H1 (cell line): ENCODE data around the gene CHST11. TPM values are rescaled to one million over a fixed set of nuclear protein-coding genes. Genes with fewer than 3 reads are reported as not detected.

Experiments
- CTCF ChIA-PET: fragments of 300-600 bp; sonication (Branson Sonifier 250); formaldehyde crosslinking; loops from one replicate; lab custom pipeline; 2021; ENCODE audit not compliant: partially characterized antibody; lab: Charles Lee
- POLR2A ChIA-PET: fragments of 300-600 bp; sonication (Branson Sonifier 250); formaldehyde crosslinking; loops from one replicate; lab custom pipeline; 2021; ENCODE audit warnings: inconsistent platforms; ENCODE audit not compliant: partially characterized antibody; lab: Charles Lee
- DNase-seq, 2 experiments: peaks; one replicate each; pipeline versions ENCODE4 v3.0.0 to v3.0.0-alpha.2; 2010 to 2022; ENCODE audit warnings: low spot score in 2 of 2, low read depth in 1 of 2, mixed read lengths in 1 of 2
- FAIRE-seq: peaks from 2 replicates; lab custom pipeline; 2011; peaks lifted over from hg19 to GRCh38; lab: Jason Lieb, UNC
- H2AFZ ChIP-seq: 2 replicates; pipeline ENCODE4 v1.8.1; 2012; ENCODE audit warnings: low read length, inconsistent platforms
- H2AK5ac ChIP-seq: 2 replicates; pipeline ENCODE4 v1.6.1; 2013; ENCODE audit warnings: low read depth, low read length
- H2BK120ac ChIP-seq: replicated peaks from 2 replicates; pipeline ENCODE3; 2013; ENCODE audit warnings: low read depth, low read length, inconsistent platforms
- H2BK12ac ChIP-seq: 2 replicates; pipeline ENCODE4 v1.6.1; 2013; ENCODE audit warnings: low read depth, low read length
- H2BK15ac ChIP-seq: 2 replicates; pipeline ENCODE4 v1.6.1; 2013; ENCODE audit warnings: low read length
- H2BK20ac ChIP-seq: 2 replicates; pipeline ENCODE4 v1.6.1; 2013; ENCODE audit warnings: low read length
- H2BK5ac ChIP-seq: 2 replicates; pipeline ENCODE4 v1.6.1; 2013; ENCODE audit warnings: low read depth, low read length
- H3K14ac ChIP-seq: 2 replicates; pipeline ENCODE4 v1.6.1; 2013; ENCODE audit warnings: inconsistent platforms; ENCODE audit not compliant: insufficient read length
- H3K18ac ChIP-seq: 2 replicates; pipeline ENCODE4 v1.6.1; 2013; ENCODE audit warnings: low read length; ENCODE audit errors: extremely low read depth
- H3K23ac ChIP-seq: 2 replicates; pipeline ENCODE4 v1.6.1; 2013; ENCODE audit warnings: inconsistent platforms; ENCODE audit not compliant: insufficient read length
- H3K23me2 ChIP-seq: 2 replicates; pipeline ENCODE4 v1.6.1; 2013; ENCODE audit warnings: low read depth, low read length
- H3K27ac ChIP-seq: 2 replicates; pipeline ENCODE4 v1.6.1; 2011; ENCODE audit warnings: low read depth, low read length, inconsistent platforms
- H3K27me3 ChIP-seq, 4 experiments: replicated peaks in 1 of 4; 1 replicate in 1 of 4; 2 replicates in 3 of 4; pipeline versions ENCODE4 v1.6.1 to v1.8.1; 2011 to 2013; ENCODE audit warnings: low read length in 3 of 4, mild to moderate bottlenecking in 3 of 4, inconsistent platforms in 2 of 4, mixed read lengths in 2 of 4, moderate library complexity in 1 of 4; ENCODE audit not compliant: control insufficient read depth in 3 of 4, insufficient read depth in 3 of 4; ENCODE audit errors: extremely low read depth in 1 of 4
- H3K36me3 ChIP-seq, 4 experiments: 2 replicates each; pipeline versions ENCODE4 v1.6.1 to v1.8.1; 2011 to 2013; ENCODE audit warnings: mild to moderate bottlenecking in 4 of 4, low read length in 3 of 4, moderate library complexity in 2 of 4, control low read depth in 1 of 4, inconsistent platforms in 1 of 4; ENCODE audit not compliant: insufficient read depth in 4 of 4, control insufficient read depth in 2 of 4
- H3K4ac ChIP-seq: replicated peaks from 2 replicates; pipeline ENCODE3; 2013; ENCODE audit warnings: low read length, low read depth, mixed read lengths, inconsistent platforms; ENCODE audit not compliant: insufficient read length
- H3K4me1 ChIP-seq, 4 experiments: replicated peaks in 1 of 4; 1 replicate in 1 of 4; 2 replicates in 3 of 4; pipeline versions ENCODE4 v1.6.1 to v1.8.1; 2011 to 2013; ENCODE audit warnings: low read length in 3 of 4, inconsistent platforms in 2 of 4, mixed read lengths in 1 of 4; ENCODE audit not compliant: insufficient read depth in 4 of 4, control insufficient read depth in 3 of 4
- H3K4me2 ChIP-seq, 2 experiments: 2 replicates each; pipeline versions ENCODE4 v1.6.1 to v1.8.1; 2011 to 2013; ENCODE audit warnings: low read depth in 2 of 2, low read length in 2 of 2, control low read depth in 1 of 2, inconsistent platforms in 1 of 2, mild to moderate bottlenecking in 1 of 2; ENCODE audit not compliant: insufficient read depth in 1 of 2
- H3K4me3 ChIP-seq, 4 experiments: fragments of 200-600, 300-600 bp in 1 of 4; sonication (generic), shearing (Covaris generic), sonication (Bioruptor Twin) in 1 of 4; 2 replicates each; pipeline versions ENCODE4 v1.5.1 to v1.8.1; 2011 to 2016; ENCODE audit warnings: low read length in 4 of 4, low read depth in 3 of 4, control low read depth in 2 of 4, inconsistent platforms in 2 of 4, mild to moderate bottlenecking in 2 of 4, mixed read lengths in 1 of 4, moderate library complexity in 1 of 4; ENCODE audit not compliant: insufficient read depth in 2 of 4; ENCODE audit errors: extremely low read depth in 1 of 4
- H3K56ac ChIP-seq: replicated peaks from 2 replicates; pipeline ENCODE3; 2013; ENCODE audit warnings: low read depth, mild to moderate bottlenecking, mixed read lengths, low read length, inconsistent platforms; ENCODE audit not compliant: insufficient read length
- H3K79me1 ChIP-seq: 2 replicates; pipeline ENCODE4 v1.6.1; 2013; ENCODE audit warnings: low read depth, low read length, control low read depth
- H3K79me2 ChIP-seq, 2 experiments: 2 replicates each; pipeline versions ENCODE4 v1.6.1 to v1.8.1; 2012 to 2013; ENCODE audit warnings: low read length in 2 of 2, mild to moderate bottlenecking in 2 of 2, inconsistent platforms in 1 of 2; ENCODE audit not compliant: insufficient read depth in 2 of 2, control insufficient read depth in 1 of 2
- H3K9ac ChIP-seq, 4 experiments: replicated peaks in 1 of 4; 1 replicate in 1 of 4; 2 replicates in 3 of 4; pipeline versions ENCODE4 v1.6.1 to v1.8.1; 2011 to 2013; ENCODE audit warnings: low read depth in 3 of 4, low read length in 3 of 4, control low read depth in 2 of 4, mild to moderate bottlenecking in 2 of 4, moderate library complexity in 2 of 4, inconsistent platforms in 1 of 4; ENCODE audit errors: extremely low read depth in 1 of 4
- H3K9me3 ChIP-seq, 2 experiments: 2 replicates each; pipeline versions ENCODE4 v1.6.1 to v1.8.1; 2012 to 2013; ENCODE audit warnings: mild to moderate bottlenecking in 2 of 2, moderate library complexity in 2 of 2, control low read depth in 1 of 2, inconsistent platforms in 1 of 2, low read depth in 1 of 2, low read length in 1 of 2, mixed read lengths in 1 of 2; ENCODE audit not compliant: insufficient read depth in 2 of 2
- H4K20me1 ChIP-seq, 2 experiments: replicated peaks in 1 of 2; 2 replicates each; pipeline versions ENCODE3 to v1.8.1; 2011 to 2013; ENCODE audit warnings: inconsistent platforms in 2 of 2, low read length in 2 of 2, mild to moderate bottlenecking in 1 of 2; ENCODE audit not compliant: insufficient read depth in 2 of 2, control insufficient read depth in 1 of 2
- H4K5ac ChIP-seq: 2 replicates; pipeline ENCODE4 v1.6.1; 2013; ENCODE audit warnings: low read length, low read depth, mixed read lengths, inconsistent platforms; ENCODE audit not compliant: insufficient read length
- H4K8ac ChIP-seq: 2 replicates; pipeline ENCODE4 v1.8.0; 2013; ENCODE audit warnings: mild to moderate bottlenecking, moderate library complexity, low read length, inconsistent platforms; ENCODE audit not compliant: insufficient read depth; ENCODE audit errors: extremely low read depth
- H4K91ac ChIP-seq: replicated peaks from 2 replicates; pipeline ENCODE3; 2013; ENCODE audit warnings: low read length, mixed read lengths, inconsistent platforms; ENCODE audit not compliant: insufficient read length
- CEBPB ChIP-seq: IDR thresholded peaks from 2 replicates; pipeline ENCODE4 v1.6.1; 2012; ENCODE audit warnings: low read depth, low read length
- CHD1 ChIP-seq: IDR thresholded peaks from 2 replicates; pipeline ENCODE4 v1.6.1; 2012; ENCODE audit warnings: low read depth, low read length, improper control_type of control experiment
- HDAC2 ChIP-seq, 2 experiments: fragments of 300-600 bp in 1 of 2; sonication (generic) in 1 of 2; IDR thresholded peaks; 2 replicates each; pipeline ENCODE4 v1.6.1; 2011 to 2012; ENCODE audit warnings: low read depth in 2 of 2, low read length in 2 of 2, mild to moderate bottlenecking in 2 of 2, moderate library complexity in 2 of 2, borderline replicate concordance in 1 of 2, inconsistent platforms in 1 of 2
- KDM1A ChIP-seq: fragments of 200-600, 300-600 bp; sonication (generic); IDR thresholded peaks from 2 replicates; pipeline ENCODE4 v1.7.1; 2016; ENCODE audit warnings: mild to moderate bottlenecking, low read length, borderline replicate concordance
- MAFK ChIP-seq: IDR thresholded peaks from 2 replicates; pipeline ENCODE4 v1.6.1; 2012; ENCODE audit warnings: low read depth, mild to moderate bottlenecking, improper control_type of control experiment, low read length
- RXRA ChIP-seq: IDR thresholded peaks from 2 replicates; pipeline ENCODE4 v1.6.1; 2011; ENCODE audit warnings: low read depth, mild to moderate bottlenecking, low read length, moderate library complexity; ENCODE audit not compliant: insufficient read depth
- TAF7 ChIP-seq: optimal IDR thresholded peaks from 2 replicates; pipeline ENCODE3; 2011; ENCODE audit warnings: low read depth, mild to moderate bottlenecking, inconsistent platforms, low read length, moderate library complexity, borderline replicate concordance
- TBP ChIP-seq: IDR thresholded peaks from 2 replicates; pipeline ENCODE4 v1.6.1; 2011; ENCODE audit warnings: low read depth, low read length, improper control_type of control experiment
- WGBS, 2 experiments: shearing (Covaris generic) in 1 of 2; methylation state at CpG; one replicate each; pipeline versions ENCODE4 v1.1.6 to v1.1.7; 2013 to 2015; ENCODE audit warnings: low lambda C conversion rate in 2 of 2, mixed read lengths in 2 of 2, inconsistent platforms in 1 of 2, low coverage in 1 of 2, missing lambda C conversion rate in 1 of 2; ENCODE audit not compliant: insufficient replicate concordance in 2 of 2, insufficient coverage in 1 of 2, insufficient read length in 1 of 2; ENCODE audit errors: extremely low coverage in 1 of 2, missing lambda C conversion rate in 1 of 2; 5-methylcytosine and 5-hydroxymethylcytosine counted together
- polyA plus RNA-seq, 7 experiments: library from polyadenylated mRNA; depleted of rRNA in 3 of 7; stranded (reverse) in 5 of 7; unstranded in 2 of 7; fragments of >200 nt in 5 of 7; fragments of 200-250 nt in 2 of 7; gene quantifications; 1 replicate in 5 of 7; 2 replicates in 1 of 7; 4 replicates in 1 of 7; pipeline versions ENCODE4 v1.2.1 to v1.2.3, GENCODE V29; 2011 to 2013; ENCODE audit warnings: missing spikeins in 2 of 7, mixed read lengths in 2 of 7
- total RNA-seq: library from RNA; stranded (reverse); fragmentation: NEBNext Ultra II Directional; extraction: Animal tissue kit (Norgen Biotek cat#: 25700); gene quantifications from 2 replicates; pipeline ENCODE4 v1.2.1, GENCODE V29; 2021
- TF ChIP-seq, protein P1 (sequence below): IDR thresholded peaks from 2 replicates; pipeline ENCODE4 v1.6.1; 2012; ENCODE audit warnings: low read length, inconsistent platforms

CHST11 gene
- total and polyA plus RNA-seq, 2 of the 8 experiments (the other 6 are each of a cell fraction or from before 2014, with no cell fraction given) = 14.4 to 20.8 TPM

GRCh38 chr12:104568487-104568868 is 111.7 kb downstream of the CHST11 start:
- H3K27me3 ChIP-seq = no peaks in the 10 kb centered on the region
- FAIRE-seq = no peak
- peaks cover 0 to 2% of the 10 kb centered on the region in 2 experiments for H4K20me1 ChIP-seq
- no peak overlapping the region for H4K91ac ChIP-seq
- H3K36me3 ChIP-seq = no peaks in the 10 kb centered on the region
- no peak overlapping the region for H3K56ac ChIP-seq
- H4K8ac ChIP-seq = no peak overlapping the region
- H3K14ac ChIP-seq = no peak overlapping the region
- H3K4me3 ChIP-seq = no peak overlapping the region
- no peak overlapping the region for H3K18ac ChIP-seq
- H3K79me2 ChIP-seq = no peaks in the 10 kb centered on the region
- H3K4me1 ChIP-seq = no peaks in the 10 kb centered on the region
- 94% methylated on average over 1 of the region's 1 CpG; no CpG with 5 or more reads in 1 of the 2 experiments for WGBS, 2 experiments
- no peak overlapping the region for H2BK20ac ChIP-seq
- no peak overlapping the region for H3K9ac ChIP-seq
- H3K4me2 ChIP-seq = no peak overlapping the region
- H2BK12ac ChIP-seq = no peak overlapping the region
- H2BK15ac ChIP-seq = no peak overlapping the region
- ChIA-PET CTCF (interaction anchor here (0.9 to 1.8 kb wide), 7 partner anchors 8 to 186 kb away, joined by 3 to 7 read pairs (median 4); no protein-coding TSS in a partner anchor), POLR2A (interaction anchor here (1.1 kb wide), 1 partner anchor 9 kb away, joined by 3 read pairs; no protein-coding TSS in a partner anchor)
- no peak overlapping the region for H3K4ac ChIP-seq
- no peak overlapping the region for H2BK120ac ChIP-seq
- no peak overlapping the region for H4K5ac ChIP-seq
- H2BK5ac ChIP-seq = no peak overlapping the region
- no peak overlapping the region for H2AK5ac ChIP-seq
- H3K9me3 ChIP-seq = no peaks in the 10 kb centered on the region
- H2AFZ ChIP-seq = no peak overlapping the region
- DNase-seq = no peak
- H3K27ac ChIP-seq = no peak overlapping the region
- H3K23ac ChIP-seq = no peak overlapping the region
- H3K79me1 ChIP-seq = no peaks in the 10 kb centered on the region; the same call in 1 of the 2 replicates
- no peaks in the 10 kb centered on the region for H3K23me2 ChIP-seq
- no peak for TF ChIP-seq CHD1
- no peak for TF ChIP-seq TBP
- TF ChIP-seq CEBPB = no peak
- no peak for TF ChIP-seq HDAC2 (IDR thresholded peaks at IDR 0.05; ENCODE audit: borderline replicate concordance in 1 of 2, low read depth in 2 of 2, low read length in 2 of 2)
- TF ChIP-seq KDM1A = no peak
- TF ChIP-seq RXRA = no peak
- TF ChIP-seq MAFK = no peak
- TF ChIP-seq, protein P1, sequence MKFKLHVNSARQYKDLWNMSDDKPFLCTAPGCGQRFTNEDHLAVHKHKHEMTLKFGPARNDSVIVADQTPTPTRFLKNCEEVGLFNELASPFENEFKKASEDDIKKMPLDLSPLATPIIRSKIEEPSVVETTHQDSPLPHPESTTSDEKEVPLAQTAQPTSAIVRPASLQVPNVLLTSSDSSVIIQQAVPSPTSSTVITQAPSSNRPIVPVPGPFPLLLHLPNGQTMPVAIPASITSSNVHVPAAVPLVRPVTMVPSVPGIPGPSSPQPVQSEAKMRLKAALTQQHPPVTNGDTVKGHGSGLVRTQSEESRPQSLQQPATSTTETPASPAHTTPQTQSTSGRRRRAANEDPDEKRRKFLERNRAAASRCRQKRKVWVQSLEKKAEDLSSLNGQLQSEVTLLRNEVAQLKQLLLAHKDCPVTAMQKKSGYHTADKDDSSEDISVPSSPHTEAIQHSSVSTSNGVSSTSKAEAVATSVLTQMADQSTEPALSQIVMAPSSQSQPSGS = no peak
- no peak for TF ChIP-seq TAF7
